Choroid plexus epithelial cell (primary cell): Measurements from ENCODE around the gene ROGDI.

Experiments used
- DNase-seq: peaks from one replicate; pipeline ENCODE4 v3.0.0-alpha.2; 2010; ENCODE audit warnings: low read depth
- H3K4me3 ChIP-seq: 2 replicates; pipeline ENCODE4 v1.5.1; 2011; ENCODE audit warnings: low read depth, mild to moderate bottlenecking, control low read depth, low read length, moderate library complexity
- TF ChIP-seq, protein P1 (sequence below): conservative IDR thresholded peaks from 2 replicates; pipeline ENCODE4 v1.5.1; 2011; ENCODE audit warnings: low read depth, mild to moderate bottlenecking, control low read depth, inconsistent platforms, low read length, moderate library complexity

The ROGDI gene

GRCh38 chr16:4765511-4766474 lies 36.6 kb downstream of the ROGDI start:
- DNase-seq, result no peak
- peak overlapping the region; percentile 92 for H3K4me3 ChIP-seq
- TF ChIP-seq, protein P1, sequence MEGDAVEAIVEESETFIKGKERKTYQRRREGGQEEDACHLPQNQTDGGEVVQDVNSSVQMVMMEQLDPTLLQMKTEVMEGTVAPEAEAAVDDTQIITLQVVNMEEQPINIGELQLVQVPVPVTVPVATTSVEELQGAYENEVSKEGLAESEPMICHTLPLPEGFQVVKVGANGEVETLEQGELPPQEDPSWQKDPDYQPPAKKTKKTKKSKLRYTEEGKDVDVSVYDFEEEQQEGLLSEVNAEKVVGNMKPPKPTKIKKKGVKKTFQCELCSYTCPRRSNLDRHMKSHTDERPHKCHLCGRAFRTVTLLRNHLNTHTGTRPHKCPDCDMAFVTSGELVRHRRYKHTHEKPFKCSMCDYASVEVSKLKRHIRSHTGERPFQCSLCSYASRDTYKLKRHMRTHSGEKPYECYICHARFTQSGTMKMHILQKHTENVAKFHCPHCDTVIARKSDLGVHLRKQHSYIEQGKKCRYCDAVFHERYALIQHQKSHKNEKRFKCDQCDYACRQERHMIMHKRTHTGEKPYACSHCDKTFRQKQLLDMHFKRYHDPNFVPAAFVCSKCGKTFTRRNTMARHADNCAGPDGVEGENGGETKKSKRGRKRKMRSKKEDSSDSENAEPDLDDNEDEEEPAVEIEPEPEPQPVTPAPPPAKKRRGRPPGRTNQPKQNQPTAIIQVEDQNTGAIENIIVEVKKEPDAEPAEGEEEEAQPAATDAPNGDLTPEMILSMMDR, result no peak

- peak; percentile 15 for DNase-seq
- no peak overlapping the region for H3K4me3 ChIP-seq
- TF ChIP-seq, protein P1, result no peak
Measured at GRCh38 chr16:4763791-4764190, 38.6 kb downstream of the ROGDI start.

- no peak overlapping the region for H3K4me3 ChIP-seq
- DNase-seq, result no peak
- TF ChIP-seq, protein P1, result no peak
Measured at GRCh38 chr16:4762205-4762604, 40.2 kb downstream of the ROGDI start.

- TF ChIP-seq, protein P1, result no peak
- no peak for DNase-seq
- no peak overlapping the region for H3K4me3 ChIP-seq
Measured at GRCh38 chr16:4760221-4760910, 42.1 kb downstream of the ROGDI start.

DNA sequence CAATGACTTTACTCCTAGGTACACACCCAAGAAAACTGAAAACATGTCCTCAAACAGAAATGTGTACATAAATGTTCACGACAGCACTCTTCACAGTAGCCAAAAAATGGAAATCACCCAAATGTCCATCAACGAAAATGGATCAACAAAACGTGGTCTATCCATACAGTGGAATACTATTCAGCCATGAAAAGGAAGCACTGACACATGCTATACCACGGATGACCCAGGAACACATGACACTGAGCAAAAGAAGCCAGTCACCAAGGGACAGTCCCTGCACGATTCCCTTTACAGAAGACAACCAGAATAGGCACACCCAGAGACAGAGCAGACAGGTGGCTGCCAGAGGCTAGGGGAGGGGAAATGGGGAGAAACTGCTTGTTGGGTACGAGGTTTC lies 46.7 kb downstream of the ROGDI start:
- TF ChIP-seq, protein P1, result no peak

GRCh38 chr16:4754865-4755264 lies 47.6 kb downstream of the ROGDI start:
- DNase-seq, result no peak
- no peak overlapping the region for H3K4me3 ChIP-seq
- TF ChIP-seq, protein P1, result no peak

More for the DNA sequence above, 46.7 kb downstream of the ROGDI start:
- no peak overlapping the region for H3K4me3 ChIP-seq
- no peak for DNase-seq
